Cardiac septum (tissue), 1 donor: ENCODE data around the gene B9D2. TPM values are rescaled to one million over a fixed set of nuclear protein-coding genes. Genes with fewer than 3 reads are reported as not detected.

Experiments used
- total RNA-seq: library from RNA; stranded (reverse); fragmentation: NEBNext Ultra II Directional; extraction: Animal tissue kit (Norgen Biotek cat#: 25700); gene quantifications from one replicate; pipeline ENCODE4 v1.2.1, GENCODE V29; 2021
- donor health status: DM: no; HTN: no; CAD: no.

Gene B9D2
- total RNA-seq, 1 donor from 2014 or later: 1.9 TPM

Other genes starting within 250 kb of the B9D2 start
- gene CYP2F1, start 249.7 kb downstream of the B9D2 start, total RNA-seq: not detected
- gene CYP2S1, start 170.9 kb downstream of the B9D2 start, total RNA-seq: 0.48 TPM
- 13.0 TPM for gene AXL, start 144.9 kb downstream of the B9D2 start, total RNA-seq
- 109 TPM for gene HNRNPUL1, start 99.8 kb downstream of the B9D2 start, total RNA-seq
- 17.0 TPM for gene CCDC97, start 54.0 kb downstream of the B9D2 start, total RNA-seq
- 26.4 TPM for gene TGFB1, start 10.2 kb downstream of the B9D2 start, total RNA-seq
- 2.9 TPM for gene TMEM91, start 12.4 kb upstream of the B9D2 start, total RNA-seq
- 9.0 TPM for gene EXOSC5, start 33.2 kb upstream of the B9D2 start, total RNA-seq
- 36.9 TPM for gene BCKDHA, start 33.7 kb upstream of the B9D2 start, total RNA-seq
- 3.9 TPM for gene B3GNT8, start 63.2 kb upstream of the B9D2 start, total RNA-seq
- gene DMAC2, start 75.8 kb upstream of the B9D2 start, total RNA-seq: 84.4 TPM
- not detected for gene ERICH4, start 79.0 kb upstream of the B9D2 start, total RNA-seq
- 0.27 TPM for gene CEACAM21, start 212.0 kb upstream of the B9D2 start, total RNA-seq